OCI-LY7 (cell line): Measurements from ENCODE around the gene GET3. TPM values are rescaled to one million over a fixed set of nuclear protein-coding genes. Genes with fewer than 3 reads are reported as not detected.

Experiments
- BruUV-seq: library from RNA; stranded (reverse); fragments of 400-500 nt; replicated peaks from 2 replicates; lab custom pipeline; 2021; lab: Mats Ljungman, UMichigan
- CTCF ChIA-PET: fragments of 300-600 bp; sonication (Branson Sonifier 250); formaldehyde crosslinking; loops from one replicate; lab custom pipeline; 2022; ENCODE audit warnings: antibody characterized with exemption; ENCODE audit not compliant: unreplicated experiment; lab: Charles Lee
- POLR2A ChIA-PET: fragments of 300-600 bp; sonication (Branson Sonifier 250); formaldehyde crosslinking; loops from one replicate; lab custom pipeline; 2022; ENCODE audit warnings: antibody characterized with exemption; lab: Charles Lee
- DNase-seq: peaks from one replicate; pipeline ENCODE4 v3.0.0-alpha.2; 2015; ENCODE audit warnings: low spot score
- H2AFZ ChIP-seq: fragments of 200-600 bp; sonication (generic), shearing (Covaris generic); 2 replicates; pipeline ENCODE4 v1.6.1; 2014; ENCODE audit warnings: mild to moderate bottlenecking, antibody characterized with exemption, low read length, moderate library complexity
- H3K27ac ChIP-seq: fragments of 200-600 bp; sonication (generic); 2 replicates; pipeline ENCODE4 v1.5.1; 2014; ENCODE audit warnings: mixed run types, low read depth, mild to moderate bottlenecking, moderate library complexity, low read length, inconsistent platforms; ENCODE audit not compliant: poor library complexity, severe bottlenecking
- H3K36me3 ChIP-seq: fragments of 200-600 bp; sonication (generic); 2 replicates; pipeline ENCODE4 v1.6.1; 2014; ENCODE audit warnings: mild to moderate bottlenecking, antibody characterized with exemption, low read length, moderate library complexity, mixed read lengths; ENCODE audit not compliant: insufficient read depth
- H3K4me1 ChIP-seq: fragments of 200-600 bp; sonication (generic); 2 replicates; pipeline ENCODE4 v1.5.1; 2014; ENCODE audit warnings: mild to moderate bottlenecking, low read length; ENCODE audit not compliant: insufficient read depth, poor library complexity, severe bottlenecking
- H3K4me2 ChIP-seq: fragments of 200-600 bp; sonication (generic); 2 replicates; pipeline ENCODE4 v1.6.1; 2014; ENCODE audit warnings: mild to moderate bottlenecking, low read length
- H3K4me3 ChIP-seq: fragments of 200-600 bp; sonication (generic); 2 replicates; pipeline ENCODE4 v1.5.1; 2014; ENCODE audit warnings: mild to moderate bottlenecking, low read depth, low read length; ENCODE audit not compliant: poor library complexity, severe bottlenecking
- H3K79me2 ChIP-seq: fragments of 200-600 bp; sonication (generic); 2 replicates; pipeline ENCODE4 v1.6.1; 2016; ENCODE audit warnings: low read depth, mild to moderate bottlenecking, low read length, moderate library complexity, mixed read lengths; ENCODE audit not compliant: insufficient read depth
- H3K9me2 ChIP-seq: fragments of 200-600 bp; sonication (generic); 2 replicates; pipeline ENCODE4 v1.6.1; 2016; ENCODE audit warnings: mild to moderate bottlenecking, low read length, mixed read lengths; ENCODE audit not compliant: insufficient read depth
- H3K9me3 ChIP-seq: fragments of 200-600 bp; sonication (generic); 2 replicates; pipeline ENCODE4 v1.6.1; 2014; ENCODE audit warnings: mild to moderate bottlenecking, mixed run types, low read length, mixed read lengths
- H4K20me1 ChIP-seq: fragments of 200-600 bp; sonication (generic); 2 replicates; pipeline ENCODE4 v1.6.1; 2014; ENCODE audit warnings: mild to moderate bottlenecking, antibody characterized with exemption, low read length, moderate library complexity, mixed read lengths; ENCODE audit not compliant: insufficient read depth
- EZH2phosphoT487 ChIP-seq: fragments of 200-600 bp; sonication (generic); IDR thresholded peaks from 2 replicates; pipeline ENCODE4 v1.6.1; 2018; ENCODE audit warnings: low read depth, borderline replicate concordance, mild to moderate bottlenecking, mixed run types, antibody characterized with exemption, low read length, moderate library complexity, mixed read lengths
- intact Hi-C: fragments of 100-400 bp; cut with micrococcal nuclease; formaldehyde crosslinking; loops from one replicate; pipeline ENCODE4 v1.10.0; 2022; ENCODE audit not compliant: unreplicated experiment
- total RNA-seq, 2 experiments: library from RNA; depleted of rRNA in 1 of 2; stranded (reverse); fragments of >200 nt in 1 of 2; shearing (Covaris generic) in 1 of 2; gene quantifications; 2 replicates each; pipeline ENCODE4 v1.2.3, GENCODE V29; 2014 to 2022
- TF ChIP-seq, protein P1 (sequence below): fragments of 200-600 bp; sonication (generic); conservative IDR thresholded peaks from 2 replicates; pipeline ENCODE4 v1.5.1; 2014; ENCODE audit warnings: mild to moderate bottlenecking, antibody characterized with exemption, low read length, moderate library complexity, mixed read lengths

Gene GET3
- total RNA-seq, 2 experiments from 2014 or later, result 34.3 to 40.5 TPM

- ChIA-PET CTCF (no interaction called here), POLR2A (no interaction called here)
- Histone ChIP-seq H2AFZ (no peak overlapping the region), H4K20me1 (no peaks in the 10 kb centered on the region), H3K4me1 (peaks cover 12% of the 10 kb centered on the region), H3K36me3 (peaks cover 90% of the 10 kb centered on the region), H3K27ac (no peak overlapping the region), H3K9me2 (no peaks in the 10 kb centered on the region), H3K79me2 (no peaks in the 10 kb centered on the region), H3K9me3 (no peaks in the 10 kb centered on the region), H3K4me2 (no peak overlapping the region), H3K4me3 (no peak overlapping the region)
- intact Hi-C loops, result no loop called here
- TF ChIP-seq EZH2phosphoT487, result no peak
- TF ChIP-seq, protein P1, sequence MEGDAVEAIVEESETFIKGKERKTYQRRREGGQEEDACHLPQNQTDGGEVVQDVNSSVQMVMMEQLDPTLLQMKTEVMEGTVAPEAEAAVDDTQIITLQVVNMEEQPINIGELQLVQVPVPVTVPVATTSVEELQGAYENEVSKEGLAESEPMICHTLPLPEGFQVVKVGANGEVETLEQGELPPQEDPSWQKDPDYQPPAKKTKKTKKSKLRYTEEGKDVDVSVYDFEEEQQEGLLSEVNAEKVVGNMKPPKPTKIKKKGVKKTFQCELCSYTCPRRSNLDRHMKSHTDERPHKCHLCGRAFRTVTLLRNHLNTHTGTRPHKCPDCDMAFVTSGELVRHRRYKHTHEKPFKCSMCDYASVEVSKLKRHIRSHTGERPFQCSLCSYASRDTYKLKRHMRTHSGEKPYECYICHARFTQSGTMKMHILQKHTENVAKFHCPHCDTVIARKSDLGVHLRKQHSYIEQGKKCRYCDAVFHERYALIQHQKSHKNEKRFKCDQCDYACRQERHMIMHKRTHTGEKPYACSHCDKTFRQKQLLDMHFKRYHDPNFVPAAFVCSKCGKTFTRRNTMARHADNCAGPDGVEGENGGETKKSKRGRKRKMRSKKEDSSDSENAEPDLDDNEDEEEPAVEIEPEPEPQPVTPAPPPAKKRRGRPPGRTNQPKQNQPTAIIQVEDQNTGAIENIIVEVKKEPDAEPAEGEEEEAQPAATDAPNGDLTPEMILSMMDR, result no peak
- no peak for DNase-seq
- no TSS peak for BruUV-seq
These were observed 35.6 kb upstream of the GET3 start for GRCh38 chr19:12701596-12702282.

DNA sequence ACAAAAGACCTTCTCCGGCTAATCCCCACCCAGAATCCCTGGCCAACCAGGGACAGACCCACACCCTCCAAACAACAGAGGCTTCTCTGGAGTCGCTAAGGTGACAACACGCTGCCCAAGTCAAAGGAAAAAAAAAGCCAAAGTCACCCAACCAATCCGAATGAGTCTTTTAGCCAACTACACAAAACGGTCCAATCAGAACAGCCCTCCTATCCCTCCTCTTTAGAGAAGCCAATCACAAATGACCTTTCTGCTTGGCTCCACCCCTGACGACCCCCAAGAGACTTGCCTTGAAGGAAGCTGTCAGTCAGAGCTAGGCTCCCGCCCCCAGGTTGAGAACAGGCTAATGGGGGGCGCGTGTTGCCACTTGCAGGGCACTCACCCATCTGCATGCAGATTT is 34.3 kb upstream of the GET3 start:
- Histone ChIP-seq H3K4me2 (no peak overlapping the region), H2AFZ (no peak overlapping the region), H3K36me3 (peaks cover 96% of the 10 kb centered on the region), H3K4me1 (no peaks in the 10 kb centered on the region), H4K20me1 (no peaks in the 10 kb centered on the region), H3K27ac (no peak overlapping the region), H3K79me2 (no peaks in the 10 kb centered on the region), H3K4me3 (no peak overlapping the region), H3K9me3 (no peaks in the 10 kb centered on the region), H3K9me2 (no peaks in the 10 kb centered on the region)
- DNase-seq, result peak; percentile 83
- TF ChIP-seq EZH2phosphoT487, result no peak
- TF ChIP-seq, protein P1, result no peak
- BruUV-seq, result no TSS peak
- intact Hi-C loops, result no loop called here
- ChIA-PET CTCF (interaction anchor here (0.5 to 0.6 kb wide), 3 partner anchors 15 to 352 kb away, joined by 3 read pairs; no protein-coding TSS in a partner anchor), POLR2A (no interaction called here)

DNA sequence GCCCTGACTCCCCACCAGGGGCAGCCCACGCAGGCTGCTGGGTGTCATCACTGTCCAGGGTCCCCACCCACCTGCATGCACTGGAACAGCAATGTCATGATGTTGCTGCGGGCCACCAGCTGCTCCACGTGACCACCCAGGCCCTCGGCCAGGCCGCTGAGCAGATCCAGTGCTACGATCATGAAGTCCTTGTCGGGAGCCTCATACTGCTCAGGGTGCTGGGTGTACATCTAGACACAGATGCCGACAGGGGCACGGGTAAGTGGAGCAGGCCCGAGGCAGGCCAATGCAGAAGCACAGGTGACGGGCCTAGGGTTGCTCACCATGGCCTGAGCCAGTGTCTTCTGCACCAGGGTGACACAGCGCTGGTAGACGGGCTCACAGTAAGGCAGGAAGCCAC is 32.1 kb upstream of the GET3 start:
- CTCF ChIA-PET, result no interaction called here
- DNase-seq, result no peak
- Histone ChIP-seq H3K79me2 (no peaks in the 10 kb centered on the region), H3K4me1 (no peaks in the 10 kb centered on the region), H3K36me3 (peaks cover 98% of the 10 kb centered on the region), H2AFZ (no peak overlapping the region), H3K4me3 (no peak overlapping the region), H3K9me3 (no peaks in the 10 kb centered on the region), H3K9me2 (no peaks in the 10 kb centered on the region), H3K27ac (no peak overlapping the region), H4K20me1 (no peaks in the 10 kb centered on the region), H3K4me2 (no peak overlapping the region)
- no TSS peak for BruUV-seq
- POLR2A ChIA-PET, result no interaction called here
- intact Hi-C loops, result no loop called here
- TF ChIP-seq, protein P1, result no peak
- no peak for TF ChIP-seq EZH2phosphoT487
